HepG2 (cell line): ENCODE data around the gene SLC25A47. TPM values are rescaled to one million over a fixed set of nuclear protein-coding genes. Genes with fewer than 3 reads are reported as not detected.
A peak's percentile ranks its signal among the peaks of the same experiment; 100 is the strongest.

Experiments
- GZF1 ChIP-seq: sonication (generic); formaldehyde crosslinking; IDR thresholded peaks from 2 replicates; pipeline ENCODE4 v1.5.1; 2020; ENCODE audit warnings: mild to moderate bottlenecking, missing genetic modification reagents
- JUND ChIP-seq: sonication (generic); formaldehyde crosslinking; IDR thresholded peaks from 2 replicates; pipeline ENCODE4 v1.8.0; 2022; ENCODE audit warnings: mild to moderate bottlenecking, missing genetic modification reagents
- KDM5B ChIP-seq: sonication (generic); formaldehyde crosslinking; IDR thresholded peaks from 2 replicates; pipeline ENCODE4 v1.4.0; 2020; ENCODE audit warnings: missing genetic modification reagents, mild to moderate bottlenecking, borderline replicate concordance
- PAF1 ChIP-seq: IDR thresholded peaks from 2 replicates; pipeline ENCODE4 v1.6.1; 2016; ENCODE audit warnings: missing genetic modification reagents, missing compliant biosample characterization
- PAXIP1 ChIP-seq: sonication (generic); formaldehyde crosslinking; conservative IDR thresholded peaks from 2 replicates; pipeline ENCODE4 v1.4.0; 2020; ENCODE audit warnings: mild to moderate bottlenecking, missing genetic modification reagents, moderate library complexity
- PRDM4 ChIP-seq: sonication (generic); formaldehyde crosslinking; IDR thresholded peaks from 2 replicates; pipeline ENCODE4 v1.9.0; 2021; ENCODE audit warnings: missing genetic modification reagents, borderline replicate concordance
- PTBP1 ChIP-seq: fragments of 200-400 bp; formaldehyde crosslinking; IDR thresholded peaks from 2 replicates; pipeline ENCODE4 v1.6.1; 2018; ENCODE audit warnings: low read length, low read depth; ENCODE audit not compliant: poor library complexity, severe bottlenecking
- REL ChIP-seq: sonication (generic); formaldehyde crosslinking; conservative IDR thresholded peaks from 2 replicates; pipeline ENCODE4 v1.8.0; 2022; ENCODE audit warnings: mild to moderate bottlenecking, missing genetic modification reagents, moderate library complexity
- ZBTB21 ChIP-seq: sonication (generic); formaldehyde crosslinking; IDR thresholded peaks from 2 replicates; pipeline ENCODE4 v1.4.0; 2020; ENCODE audit warnings: missing genetic modification reagents
- ZFP91 ChIP-seq: sonication (generic); formaldehyde crosslinking; IDR thresholded peaks from 2 replicates; pipeline ENCODE4 v1.9.0; 2022; ENCODE audit warnings: missing genetic modification reagents, mild to moderate bottlenecking, borderline replicate concordance
- ZNF12 ChIP-seq: sonication (generic); formaldehyde crosslinking; IDR thresholded peaks from 2 replicates; pipeline ENCODE4 v1.5.0; 2020; ENCODE audit warnings: missing genetic modification reagents
- ZNF281 ChIP-seq: sonication (generic); formaldehyde crosslinking; IDR thresholded peaks from 2 replicates; pipeline ENCODE4 v1.4.0; 2020; ENCODE audit warnings: missing genetic modification reagents, borderline replicate concordance
- ZNF335 ChIP-seq: sonication (generic); formaldehyde crosslinking; IDR thresholded peaks from 2 replicates; pipeline ENCODE4 v1.4.0; 2020; ENCODE audit warnings: missing genetic modification reagents
- ZNF564 ChIP-seq: sonication (generic); formaldehyde crosslinking; IDR thresholded peaks from 2 replicates; pipeline ENCODE4 v1.8.1; 2023; ENCODE audit warnings: mild to moderate bottlenecking, missing genetic modification reagents
- ZNF607 ChIP-seq: sonication (generic); formaldehyde crosslinking; IDR thresholded peaks from 2 replicates; pipeline ENCODE4 v1.5.1; 2020; ENCODE audit warnings: missing genetic modification reagents, mild to moderate bottlenecking, borderline replicate concordance
- ZNF652 ChIP-seq: IDR thresholded peaks from 2 replicates; pipeline ENCODE4 v1.6.1; 2016; ENCODE audit warnings: low read depth, borderline replicate concordance
- ZNF782 ChIP-seq: sonication (generic); formaldehyde crosslinking; IDR thresholded peaks from 2 replicates; pipeline ENCODE4 v1.4.0; 2020; ENCODE audit warnings: missing genetic modification reagents, mild to moderate bottlenecking, borderline replicate concordance
- polyA plus RNA-seq, 8 experiments: library from polyadenylated mRNA; depleted of rRNA in 3 of 8; stranded (reverse) in 7 of 8; unstranded in 1 of 8; fragments of >200 nt; fragmentation: Illumina TruSeq in 4 of 8; extraction: Trizol in 4 of 8; gene quantifications; 2 replicates each; pipeline versions ENCODE4 v1.2.1 to v1.2.3, GENCODE V29; 2011 to 2016; ENCODE audit warnings: low read depth in 4 of 8, missing spikeins in 1 of 8, mixed read lengths in 1 of 8; ENCODE audit not compliant: insufficient read depth in 1 of 8
- total RNA-seq, 5 experiments: library from RNA; depleted of rRNA; stranded (reverse); fragments of >200 nt; fragmentation: Illumina TruSeq; extraction: Trizol; gene quantifications; 2 replicates each; pipeline ENCODE4 v1.2.3, GENCODE V29; 2016; ENCODE audit warnings: low read depth in 1 of 5

The SLC25A47 gene
- total and polyA plus RNA-seq, 2 of the 13 experiments (the other 11 are each of a cell fraction or from before 2014, with no cell fraction given): 1.0 to 1.7 TPM

- TF ChIP-seq ZNF281: no peak
- no peak for TF ChIP-seq ZNF564 (CRISPR knock-in tag)
- TF ChIP-seq ZNF607 (CRISPR knock-in tag): no peak
- peak; percentile 85 for TF ChIP-seq KDM5B
- TF ChIP-seq REL (CRISPR knock-in tag): no peak
- no peak for TF ChIP-seq PRDM4
- TF ChIP-seq PAXIP1 (CRISPR knock-in tag): no peak
- TF ChIP-seq JUND (CRISPR knock-in tag): no peak
- TF ChIP-seq ZNF12: no peak
- TF ChIP-seq ZNF652 (CRISPR knock-in tag): no peak
- 0 out of 2 replicates have a peak, but pooled peaks have one; percentile 47 for TF ChIP-seq ZFP91
- TF ChIP-seq ZNF782: 0 out of 2 replicates have a peak, but pooled peaks have one; percentile 15
- TF ChIP-seq GZF1: 0 out of 2 replicates have a peak, but pooled peaks have one; percentile 12
- no peak for TF ChIP-seq ZNF335 (CRISPR knock-in tag)
- TF ChIP-seq PAF1: no peak
- TF ChIP-seq PTBP1: no peak
- TF ChIP-seq ZBTB21: no peak
Measured at GRCh38 chr14:100306998-100307765, 16.0 kb upstream of the SLC25A47 start (continued).
